Activated CD8-positive, alpha-beta T cell treated with anti-CD3 and anti-CD28 coated beads for 36 hours (primary cell): ENCODE measurements around the gene DLX3. TPM values are rescaled to one million over a fixed set of nuclear protein-coding genes. Genes with fewer than 3 reads are reported as not detected.

ENCODE experiments used
- ATAC-seq: fragments of 200-7000 bp; cut with Tn5 transposase; one replicate; pipeline ENCODE4 v1.10.0; 2021; ENCODE audit warnings: mild to moderate bottlenecking, moderate library complexity
- CTCF ChIA-PET: fragments of 350-600 bp; sonication (Branson Sonifier 250); formaldehyde crosslinking; loops from one replicate; lab custom pipeline; 2021; ENCODE audit warnings: antibody characterized with exemption; lab: Charles Lee
- POLR2A ChIA-PET: fragments of 350-600 bp; sonication (Branson Sonifier 250); formaldehyde crosslinking; loops from one replicate; lab custom pipeline; 2021; ENCODE audit warnings: antibody characterized with exemption; lab: Charles Lee
- DNase-seq: peaks from one replicate; pipeline ENCODE4 v3.0.0-alpha.2; 2020
- H3K27ac Mint-ChIP-seq: one replicate; pipeline ENCODE4 v1.8.0; 2021; ENCODE audit warnings: mild to moderate bottlenecking, mixed read lengths
- H3K27me3 Mint-ChIP-seq: one replicate; pipeline ENCODE4 v1.8.0; 2021; ENCODE audit warnings: mixed read lengths
- H3K36me3 Mint-ChIP-seq: one replicate; pipeline ENCODE4 v1.8.0; 2021; ENCODE audit warnings: low read depth, mixed read lengths
- H3K4me1 Mint-ChIP-seq: one replicate; pipeline ENCODE4 v1.8.0; 2021; ENCODE audit warnings: low read depth, mixed read lengths
- H3K4me3 Mint-ChIP-seq: one replicate; pipeline ENCODE4 v1.8.0; 2021; ENCODE audit warnings: mild to moderate bottlenecking, moderate library complexity, mixed read lengths
- H3K9me3 Mint-ChIP-seq: one replicate; pipeline ENCODE4 v1.8.0; 2021; ENCODE audit warnings: mixed read lengths
- CTCF ChIP-seq: fragments of 200-600 bp; IDR thresholded peaks from one replicate; pipeline ENCODE4 v1.8.0; 2022; ENCODE audit warnings: antibody characterized with exemption, mild to moderate bottlenecking
- intact Hi-C: fragments of 100-400 bp; cut with micrococcal nuclease; formaldehyde crosslinking; loops from one replicate; pipeline ENCODE4 v1.10.0; 2022
- total RNA-seq, 2 experiments: library from RNA; stranded (reverse); gene quantifications; one replicate each; pipeline ENCODE4 v1.2.3, GENCODE V29; 2021

Gene DLX3
- total RNA-seq, 2 experiments from 2014 or later: not detected

DNA sequence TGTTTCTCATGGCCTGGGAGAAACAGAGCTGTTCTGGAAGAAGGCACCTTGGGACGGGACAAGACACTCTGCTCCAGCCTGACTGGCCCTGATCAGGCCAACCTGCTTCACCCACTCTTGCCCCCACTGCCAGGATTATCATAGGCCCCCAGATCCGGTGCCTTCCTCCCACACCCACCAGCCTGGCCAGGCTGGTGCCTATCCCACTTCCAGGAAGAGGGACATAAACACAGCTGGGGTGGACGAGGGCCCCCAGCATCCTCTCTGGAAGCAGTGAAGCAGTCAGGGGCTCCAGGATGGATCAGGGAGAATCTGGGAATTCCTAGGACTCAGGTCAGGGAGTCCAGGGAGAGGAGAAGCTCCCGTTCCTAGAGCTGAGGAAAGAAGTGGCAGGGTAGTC, 44.0 kb upstream of the DLX3 start:
- ATAC-seq (no peak), DNase-seq (no peak)
- H3K4me1 Mint-ChIP-seq: no peaks in the 10 kb centered on the region
- peaks cover 2% of the 10 kb centered on the region for H3K27me3 Mint-ChIP-seq
- CTCF ChIA-PET: interaction anchor here (0.9 to 3.5 kb wide), 5 partner anchors 9 to 55 kb away, joined by 3 to 17 read pairs (median 6); no protein-coding TSS in a partner anchor
- H3K27ac Mint-ChIP-seq: no peak overlapping the region
- H3K9me3 Mint-ChIP-seq: no peaks in the 10 kb centered on the region
- no peaks in the 10 kb centered on the region for H3K36me3 Mint-ChIP-seq
- no peak for TF ChIP-seq CTCF
- intact Hi-C loops: no loop called here
- POLR2A ChIA-PET: no interaction called here
- H3K4me3 Mint-ChIP-seq: no peak overlapping the region

DNA sequence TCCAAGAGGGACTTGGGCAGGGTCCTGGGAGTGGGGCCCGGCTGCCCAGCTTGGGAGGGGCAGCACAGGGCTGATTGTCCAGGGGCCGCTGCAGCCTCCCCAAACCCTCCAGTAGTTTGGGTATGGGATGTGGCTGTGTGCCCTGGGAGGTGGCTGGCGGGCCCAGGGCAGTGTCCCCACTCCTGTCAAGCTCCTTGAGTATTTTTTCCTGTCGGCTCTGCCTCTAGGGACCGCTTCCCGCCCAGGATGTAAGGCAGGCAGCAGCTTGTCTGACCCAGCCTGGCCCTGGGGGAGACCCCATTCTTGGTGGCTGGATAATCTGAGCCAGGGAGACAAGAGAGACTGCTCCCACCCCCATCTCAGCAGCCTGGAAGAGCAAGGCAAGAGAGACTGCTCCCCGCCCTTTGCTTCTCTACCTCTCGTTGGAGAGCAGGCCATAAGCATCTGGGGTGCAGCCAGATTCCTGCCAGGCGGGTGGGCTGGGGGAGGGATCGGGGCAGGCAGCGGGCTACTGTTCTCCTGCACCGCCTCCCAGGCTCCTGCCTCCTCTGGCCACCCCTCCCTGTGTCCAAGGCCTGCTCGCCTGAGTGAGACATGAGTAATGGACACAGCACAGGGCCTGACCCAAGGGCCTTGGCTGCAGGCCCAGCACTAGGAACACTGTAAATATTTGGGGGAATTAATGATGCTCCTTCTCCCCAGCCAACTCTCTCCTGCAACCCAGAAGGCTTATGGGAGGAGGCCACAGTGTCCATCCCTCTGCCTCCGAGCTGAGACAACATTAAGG, 42.5 kb upstream of the DLX3 start:
- POLR2A ChIA-PET: no interaction called here
- Mint-ChIP-seq H3K4me3 (no peak overlapping the region), H3K36me3 (no peaks in the 10 kb centered on the region), H3K4me1 (no peaks in the 10 kb centered on the region), H3K27ac (no peak overlapping the region), H3K9me3 (no peaks in the 10 kb centered on the region), H3K27me3 (no peaks in the 10 kb centered on the region)
- no peak for TF ChIP-seq CTCF
- intact Hi-C loops: no loop called here
- ATAC-seq: no peak
- DNase-seq: no peak
- CTCF ChIA-PET: interaction anchor here (1.3 to 3.5 kb wide), 2 partner anchors 10 to 49 kb away, joined by 6 to 17 read pairs; no protein-coding TSS in a partner anchor

DNA sequence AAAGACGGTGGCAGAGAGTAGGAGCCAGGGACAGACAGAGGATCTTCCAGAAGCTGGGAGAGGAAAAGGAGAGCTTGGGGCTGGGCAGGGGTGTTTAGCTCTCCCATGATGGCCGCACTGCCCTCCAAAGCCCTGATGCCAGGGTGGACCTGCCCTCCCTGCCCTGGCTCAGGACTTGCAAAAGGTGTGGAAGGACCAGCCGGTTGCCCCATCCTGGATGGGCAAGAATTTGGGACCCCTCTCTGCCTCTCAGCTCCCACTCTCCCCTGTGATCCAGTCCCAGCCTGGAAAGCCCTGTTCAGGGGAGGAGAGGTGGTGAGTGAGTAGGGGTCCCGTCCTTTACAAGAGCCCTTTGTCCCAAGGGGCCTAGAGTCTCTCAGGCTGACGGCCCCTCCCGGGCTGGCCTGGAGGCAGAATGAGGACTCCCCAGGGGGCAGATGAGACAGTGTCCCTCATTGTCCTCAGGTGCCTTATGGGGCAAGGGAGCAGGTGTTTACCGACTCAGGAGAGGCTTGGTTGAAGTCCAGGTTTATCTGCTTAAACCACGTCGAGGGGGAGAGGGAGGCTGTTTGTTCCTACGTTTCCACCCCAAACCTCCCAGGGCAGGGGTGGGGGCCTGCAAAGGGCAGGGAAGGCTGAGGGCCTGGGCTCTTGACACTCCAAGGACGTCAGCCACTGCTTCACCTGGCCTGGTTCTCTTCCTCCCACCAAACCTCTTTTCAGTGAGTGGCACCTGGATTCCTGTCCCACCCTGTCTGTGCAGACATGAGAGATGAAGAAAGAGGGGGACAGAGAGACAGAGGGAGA, 41.6 kb upstream of the DLX3 start:
- peaks cover under 1% of the 10 kb centered on the region for H3K27me3 Mint-ChIP-seq
- ATAC-seq: no peak
- H3K4me3 Mint-ChIP-seq: no peak overlapping the region
- TF ChIP-seq CTCF: no peak
- H3K9me3 Mint-ChIP-seq: no peaks in the 10 kb centered on the region
- CTCF ChIA-PET: interaction anchor here (2.5 to 2.8 kb wide), 2 partner anchors 51 to 58 kb away, joined by 10 to 12 read pairs; partner anchors contain the start of gene PDK2
- H3K4me1 Mint-ChIP-seq: no peaks in the 10 kb centered on the region
- POLR2A ChIA-PET: no interaction called here
- H3K36me3 Mint-ChIP-seq: no peaks in the 10 kb centered on the region
- no peak for DNase-seq
- H3K27ac Mint-ChIP-seq: no peak overlapping the region
- intact Hi-C loops: no loop called here

DNA sequence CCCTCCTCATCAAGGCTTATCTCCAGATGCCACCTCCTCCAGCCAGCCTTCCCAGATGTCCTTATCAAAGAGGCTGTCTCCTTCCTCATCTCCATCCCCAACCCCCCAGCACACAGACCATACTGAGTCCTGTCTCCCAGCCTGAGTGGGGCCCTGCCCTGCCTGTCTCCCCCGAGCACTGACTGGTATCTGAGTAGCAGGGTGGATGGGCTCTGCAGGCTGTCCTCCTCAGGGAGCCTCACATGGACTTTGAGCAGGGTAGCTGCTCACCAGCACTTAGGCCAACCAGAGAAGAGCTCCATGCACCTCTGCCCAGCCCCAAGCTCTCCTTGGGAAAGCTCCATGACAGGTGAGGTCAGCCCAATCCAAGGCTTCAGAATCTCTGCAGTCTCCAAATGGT, 40.9 kb upstream of the DLX3 start:
- ChIA-PET POLR2A (no interaction called here), CTCF (interaction anchor here (0.5 to 2.8 kb wide), 3 partner anchors 51 to 96 kb away, joined by 3 to 12 read pairs (median 10); partner anchors contain the start of gene PDK2)
- no peak for ATAC-seq
- no peaks in the 10 kb centered on the region for H3K9me3 Mint-ChIP-seq
- H3K4me1 Mint-ChIP-seq: no peaks in the 10 kb centered on the region
- H3K36me3 Mint-ChIP-seq: no peaks in the 10 kb centered on the region
- no peak for DNase-seq
- H3K27ac Mint-ChIP-seq: no peak overlapping the region
- H3K4me3 Mint-ChIP-seq: no peak overlapping the region
- TF ChIP-seq CTCF: no peak
- peaks cover 2% of the 10 kb centered on the region for H3K27me3 Mint-ChIP-seq
- intact Hi-C loops: no loop called here
